Embryonic facial prominence (tissue), 1 donor: ENCODE measurements around the gene ASCL3.
"Not testable (repeated sequence)": the region's sequence is repeated elsewhere in the genome, so short reads cannot be mapped to it uniquely, and the experiment has no call there.

Source experiments
- DNase-seq: peaks from one replicate; pipeline ENCODE4 v3.0.0-alpha.2; 2016; ENCODE audit errors: extremely low spot score

The ASCL3 gene

GRCh38 chr11:8947230-8947943 lies 4.6 kb upstream of the ASCL3 start:
- DNase-seq: no peak

GRCh38 chr11:8941341-8942103 lies 1.3 kb downstream of the ASCL3 start:
- DNase-seq: no peak

- no peak for DNase-seq
Observed at GRCh38 chr11:8937659-8938058, 5.2 kb downstream of the ASCL3 start.

GRCh38 chr11:8937159-8937558 lies 5.7 kb downstream of the ASCL3 start:
- DNase-seq: no peak

GRCh38 chr11:8935789-8936188 lies 7.0 kb downstream of the ASCL3 start:
- DNase-seq: not testable (repeated sequence)

- DNase-seq: no peak
Observed at GRCh38 chr11:8934742-8935488, 7.9 kb downstream of the ASCL3 start.

- no peak for DNase-seq
Observed at GRCh38 chr11:8933931-8934330, 8.9 kb downstream of the ASCL3 start.

- DNase-seq: no peak
Observed at GRCh38 chr11:8932564-8933180, 10.1 kb downstream of the ASCL3 start, which contains the start of gene C11orf16. TSS of gene C11orf16 (minus strand) at chr11:8932947. CDS start at chr11:8932308, 639 bp downstream.

- no peak for DNase-seq
Observed at GRCh38 chr11:8930456-8931175, 12.2 kb downstream of the ASCL3 start.

GRCh38 chr11:8928981-8929615 lies 13.7 kb downstream of the ASCL3 start:
- DNase-seq: no peak

- DNase-seq: no peak
Observed at GRCh38 chr11:8928205-8928604, 14.6 kb downstream of the ASCL3 start.

GRCh38 chr11:8927233-8927632 lies 15.6 kb downstream of the ASCL3 start:
- no peak for DNase-seq

GRCh38 chr11:8926236-8926635 lies 16.6 kb downstream of the ASCL3 start:
- no peak for DNase-seq

- DNase-seq: no peak
Observed at GRCh38 chr11:8925711-8926110, 17.1 kb downstream of the ASCL3 start.

- no peak for DNase-seq
Observed at GRCh38 chr11:8922691-8923090, 20.1 kb downstream of the ASCL3 start.

- peak; percentile 71 for DNase-seq
Observed at GRCh38 chr11:8917157-8917825, 25.5 kb downstream of the ASCL3 start.

- DNase-seq: no peak
Observed at GRCh38 chr11:8914661-8915018, 28.2 kb downstream of the ASCL3 start.

- no peak for DNase-seq
Observed at GRCh38 chr11:8913961-8914660, 28.7 kb downstream of the ASCL3 start.

- DNase-seq: peak; percentile 97
Observed at GRCh38 chr11:8911029-8911823, 31.6 kb downstream of the ASCL3 start, which contains the start of gene AKIP1. TSS of gene AKIP1 (plus strand) at chr11:8911189. CDS start at chr11:8911450, 261 bp downstream.
